Naive thymus-derived CD4-positive, alpha-beta T cell (primary cell): ENCODE measurements around the gene GJA10. TPM values are rescaled to one million over a fixed set of nuclear protein-coding genes. Genes with fewer than 3 reads are reported as not detected.
"Not testable (repeated sequence)": the region's sequence is repeated elsewhere in the genome, so short reads cannot be mapped to it uniquely, and the experiment has no call there.

ENCODE experiments used
- ATAC-seq: fragments of 150-1000 bp; cut with Tn5 transposase; 2 replicates; pipeline ENCODE4 v1.10.0; 2021; ENCODE audit warnings: mild to moderate bottlenecking, moderate library complexity
- CTCF ChIA-PET: fragments of 350-600 bp; sonication (Branson Sonifier 250); formaldehyde crosslinking; loops from one replicate; lab custom pipeline; 2021; ENCODE audit warnings: antibody characterized with exemption; lab: Charles Lee
- POLR2A ChIA-PET: fragments of 350-600 bp; sonication (Branson Sonifier 250); formaldehyde crosslinking; loops from one replicate; lab custom pipeline; 2021; ENCODE audit warnings: antibody characterized with exemption, inconsistent platforms; lab: Charles Lee
- DNase-seq, 9 donors: peaks; one replicate each; pipeline versions ENCODE4 v3.0.0 to v3.0.0-alpha.2; 2020 to 2022; ENCODE audit warnings: mixed read lengths in 1 of 9
- H3K27ac ChIP-seq: one replicate; pipeline ENCODE4 v1.7.0; 2013; ENCODE audit warnings: mild to moderate bottlenecking, low read depth, low read length, moderate library complexity
- H3K27me3 ChIP-seq, 2 donors: one replicate each; pipeline ENCODE4 v1.7.0; 2013; ENCODE audit warnings: low read length in 2 of 2, mild to moderate bottlenecking in 2 of 2, moderate library complexity in 2 of 2; ENCODE audit not compliant: control insufficient read depth in 2 of 2, insufficient read depth in 2 of 2
- H3K36me3 ChIP-seq, 3 experiments: 1 replicate in 2 of 3; 2 replicates in 1 of 3; pipeline ENCODE4 v1.7.0; 2013; ENCODE audit warnings: low read length in 3 of 3, mild to moderate bottlenecking in 3 of 3, moderate library complexity in 1 of 3; ENCODE audit not compliant: insufficient read depth in 3 of 3, control insufficient read depth in 2 of 3
- H3K4me1 ChIP-seq, 2 donors: one replicate each; pipeline ENCODE4 v1.7.0; 2013; ENCODE audit warnings: low read length in 2 of 2, mild to moderate bottlenecking in 2 of 2, moderate library complexity in 1 of 2; ENCODE audit not compliant: control insufficient read depth in 2 of 2, insufficient read depth in 2 of 2
- H3K4me3 ChIP-seq: 2 replicates; pipeline ENCODE4 v1.7.0; 2013; ENCODE audit warnings: mild to moderate bottlenecking, low read length
- H3K9me3 ChIP-seq, 3 experiments: 1 replicate in 2 of 3; 2 replicates in 1 of 3; pipeline ENCODE4 v1.7.0; 2013; ENCODE audit warnings: low read length in 3 of 3; ENCODE audit not compliant: control insufficient read depth in 2 of 3
- H3K27ac Mint-ChIP-seq, 9 donors: one replicate each; pipeline ENCODE4 v1.8.0; 2020 to 2022; ENCODE audit warnings: mixed read lengths in 9 of 9, mild to moderate bottlenecking in 8 of 9, moderate library complexity in 5 of 9, inconsistent platforms in 2 of 9
- H3K27me3 Mint-ChIP-seq, 5 donors: one replicate each; pipeline ENCODE4 v1.8.0; 2021 to 2022; ENCODE audit warnings: mixed read lengths in 5 of 5, mild to moderate bottlenecking in 1 of 5
- H3K36me3 Mint-ChIP-seq, 5 donors: one replicate each; pipeline ENCODE4 v1.8.0; 2020 to 2022; ENCODE audit warnings: mixed read lengths in 5 of 5, mild to moderate bottlenecking in 3 of 5, inconsistent platforms in 1 of 5
- H3K4me1 Mint-ChIP-seq, 7 donors: one replicate each; pipeline ENCODE4 v1.8.0; 2020 to 2022; ENCODE audit warnings: mixed read lengths in 7 of 7, mild to moderate bottlenecking in 3 of 7, inconsistent platforms in 1 of 7
- H3K4me3 Mint-ChIP-seq, 10 donors: one replicate each; pipeline ENCODE4 v1.8.0; 2020 to 2022; ENCODE audit warnings: mild to moderate bottlenecking in 10 of 10, mixed read lengths in 10 of 10, moderate library complexity in 6 of 10, inconsistent platforms in 2 of 10
- H3K9me3 Mint-ChIP-seq, 11 donors: one replicate each; pipeline ENCODE4 v1.8.0; 2020 to 2022; ENCODE audit warnings: mixed read lengths in 11 of 11, mild to moderate bottlenecking in 4 of 11, inconsistent platforms in 1 of 11, moderate library complexity in 1 of 11
- intact Hi-C, 2 donors: fragments of 100-400 bp; cut with micrococcal nuclease; formaldehyde crosslinking; loops; one replicate each; pipeline ENCODE4 v1.15.1; 2023
- polyA plus RNA-seq, 2 donors: library from polyadenylated mRNA; unstranded; fragments of 300-500 nt; fragmentation: Illumina TruSeq; gene quantifications; one replicate each; pipeline ENCODE4 v1.2.3, GENCODE V29; 2021
- total RNA-seq, 6 experiments: library from RNA in 5 of 6; stranded (reverse) in 5 of 6; gene quantifications; 1 replicate in 5 of 6; 2 replicates in 1 of 6; pipeline ENCODE4 v1.2.3 and lab custom pipeline; 2021 to 2026

GJA10 gene
- total and polyA plus RNA-seq, 7 experiments from 2014 or later = 0.15 TPM; not detected in 6

GRCh38 chr6:89888138-89888514 lies 6.1 kb upstream of the GJA10 start:
- Histone ChIP-seq H3K9me3 (no peaks in the 10 kb centered on the region), H3K27me3 (peaks cover 0 to 2% of the 10 kb centered on the region in 2 donors), H3K4me1 (no peaks in the 10 kb centered on the region), H3K27ac (no peak overlapping the region), H3K36me3 (no peaks in the 10 kb centered on the region), H3K4me3 (no peak overlapping the region)
- no peak for DNase-seq
- no peak for ATAC-seq
- H3K4me1 Mint-ChIP-seq = peaks cover 0 to 19% (median 0%) of the 10 kb centered on the region in 7 donors
- ChIA-PET POLR2A (interaction anchor here (1.0 kb wide), 1 partner anchor 279 kb away, joined by 3 read pairs; no protein-coding TSS in a partner anchor), CTCF (interaction anchor here (0.6 to 0.7 kb wide), 2 partner anchors 161 to 586 kb away, joined by 3 read pairs; no protein-coding TSS in a partner anchor)
- H3K4me3 Mint-ChIP-seq = peak overlapping the region in 1 of 10 donors; percentile 47
- H3K27ac Mint-ChIP-seq = no peak overlapping the region
- no peaks in the 10 kb centered on the region for H3K9me3 Mint-ChIP-seq
- intact Hi-C loops = no loop called here
- no peaks in the 10 kb centered on the region for H3K36me3 Mint-ChIP-seq
- H3K27me3 Mint-ChIP-seq = peaks cover 19 to 30% (median 26%) of the 10 kb centered on the region in 5 donors

- no peaks in the 10 kb centered on the region for H3K4me1 ChIP-seq
- CTCF ChIA-PET = interaction anchor here (0.7 kb wide), 1 partner anchor 585 kb away, joined by 3 read pairs; no protein-coding TSS in a partner anchor
- Mint-ChIP-seq H3K9me3 (no peaks in the 10 kb centered on the region), H3K27me3 (peaks cover 26 to 38% (median 33%) of the 10 kb centered on the region in 5 donors), H3K36me3 (no peaks in the 10 kb centered on the region), H3K4me3 (peak overlapping the region in 1 of 10 donors; percentile 23), H3K27ac (peak overlapping the region in 1 of 9 donors; percentile 39), H3K4me1 (peaks cover 0 to 19% (median 0%) of the 10 kb centered on the region in 7 donors)
- no peak for DNase-seq
- intact Hi-C loops = no loop called here
- H3K27me3 ChIP-seq = peaks cover 0 to 2% of the 10 kb centered on the region in 2 donors
- H3K9me3 ChIP-seq = no peaks in the 10 kb centered on the region
- no peak overlapping the region for H3K27ac ChIP-seq
- H3K4me3 ChIP-seq = no peak overlapping the region
- no peaks in the 10 kb centered on the region for H3K36me3 ChIP-seq
- POLR2A ChIA-PET = no interaction called here
- ATAC-seq = no peak
These were observed 5.4 kb upstream of the GJA10 start for GRCh38 chr6:89888871-89889270.

- POLR2A ChIA-PET, H3K9me3 ChIP-seq, H3K4me1 ChIP-seq, H3K27ac ChIP-seq, H3K4me3 ChIP-seq, H3K27me3 ChIP-seq, H3K27ac Mint-ChIP-seq, H3K36me3 ChIP-seq, intact Hi-C loops, ATAC-seq, CTCF ChIA-PET, H3K9me3 Mint-ChIP-seq, DNase-seq, H3K4me3 Mint-ChIP-seq, H3K36me3 Mint-ChIP-seq: not testable (repeated sequence)
- Mint-ChIP-seq H3K4me1 (peaks cover 0 to 19% (median 0%) of the 10 kb centered on the region in 7 donors), H3K27me3 (peaks cover 35 to 55% (median 43%) of the 10 kb centered on the region in 5 donors)
These were observed 3.3 kb upstream of the GJA10 start for GRCh38 chr6:89890845-89891528.

GRCh38 chr6:89892577-89892976 lies 1.7 kb upstream of the GJA10 start:
- POLR2A ChIA-PET, H3K4me1 ChIP-seq, DNase-seq, H3K27ac ChIP-seq, H3K27ac Mint-ChIP-seq, H3K27me3 ChIP-seq, H3K36me3 ChIP-seq, H3K4me3 ChIP-seq, H3K9me3 Mint-ChIP-seq, H3K4me3 Mint-ChIP-seq, intact Hi-C loops, H3K36me3 Mint-ChIP-seq, H3K9me3 ChIP-seq, CTCF ChIA-PET, ATAC-seq: not testable (repeated sequence)
- Mint-ChIP-seq H3K27me3 (peaks cover 42 to 59% (median 46%) of the 10 kb centered on the region in 5 donors), H3K4me1 (peaks cover 0 to 19% (median 0%) of the 10 kb centered on the region in 7 donors)

GRCh38 chr6:89895276-89895874 lies 1.1 kb downstream of the GJA10 start:
- intact Hi-C loops = no loop called here
- no peaks in the 10 kb centered on the region for H3K9me3 ChIP-seq

GRCh38 chr6:89910001-89910901 lies 16.0 kb downstream of the GJA10 start:
- DNase-seq, intact Hi-C loops, H3K27ac Mint-ChIP-seq, H3K36me3 Mint-ChIP-seq, H3K27ac ChIP-seq, H3K9me3 ChIP-seq, ATAC-seq, H3K9me3 Mint-ChIP-seq, H3K36me3 ChIP-seq, H3K4me1 ChIP-seq, H3K27me3 Mint-ChIP-seq, H3K4me3 ChIP-seq, H3K27me3 ChIP-seq: not testable (repeated sequence)
- H3K4me3 Mint-ChIP-seq = peak overlapping the region in 5 of 10 donors; percentile 8 to 59 (median 37)
- POLR2A ChIA-PET = interaction anchor here (0.6 kb wide), 1 partner anchor 471 kb away, joined by 5 read pairs; no protein-coding TSS in a partner anchor
- peaks cover 2 to 15% (median 7%) of the 10 kb centered on the region in 7 donors for H3K4me1 Mint-ChIP-seq
- CTCF ChIA-PET = interaction anchor here (0.6 kb wide), 1 partner anchor 19 kb away, joined by 3 read pairs; no protein-coding TSS in a partner anchor

More at GRCh38 chr6:89895276-89895874, 1.1 kb downstream of the GJA10 start:
- H3K4me3 Mint-ChIP-seq = no peak overlapping the region
- peaks cover 0 to 10% (median 0%) of the 10 kb centered on the region in 7 donors for H3K4me1 Mint-ChIP-seq
- H3K36me3 Mint-ChIP-seq = peaks cover 0 to 5% (median 1%) of the 10 kb centered on the region in 5 donors
- Histone ChIP-seq H3K4me1 (no peaks in the 10 kb centered on the region), H3K4me3 (no peak overlapping the region), H3K27ac (no peak overlapping the region), H3K36me3 (no peaks in the 10 kb centered on the region), H3K27me3 (peaks cover 0 to 2% of the 10 kb centered on the region in 2 donors)
- peaks cover 0 to 3% (median 0%) of the 10 kb centered on the region in 11 donors for H3K9me3 Mint-ChIP-seq
- peaks cover 39 to 48% (median 45%) of the 10 kb centered on the region in 5 donors for H3K27me3 Mint-ChIP-seq
- no peak for DNase-seq
- ChIA-PET CTCF (no interaction called here), POLR2A (interaction anchor here (0.6 kb wide), 1 partner anchor 84 kb away, joined by 3 read pairs; no protein-coding TSS in a partner anchor)
- no peak overlapping the region for H3K27ac Mint-ChIP-seq
- ATAC-seq = no peak
